ENCODE results near the gene BCL3. TPM values are rescaled to one million over a fixed set of nuclear protein-coding genes. Genes with fewer than 3 reads are reported as not detected.

The BCL3 gene
- total RNA-seq, 6 experiments from 2014 or later, result 24.1 to 95.6 (median 31.3) TPM

- peak in 2 of 4 donors; percentile 6 to 7 for TF ChIP-seq CTCF (IDR thresholded peaks at IDR 0.05)
- no peak for TF ChIP-seq POLR2A (IDR thresholded peaks at IDR 0.05)
- no peak overlapping the region for H3K27ac ChIP-seq
- peaks cover 0 to 19% (median 0%) of the 10 kb centered on the region in 4 donors for H3K36me3 ChIP-seq
- no peaks in the 10 kb centered on the region for H3K9me3 ChIP-seq
- H3K4me3 ChIP-seq, result no peak overlapping the region
- H3K27me3 ChIP-seq, result no peaks in the 10 kb centered on the region
- intact Hi-C loops (cut with DNase I), result loop anchor here in 1 of 2 donors (10.0 kb wide), 1 partner anchor 62 kb away; the partner anchor contains the start of gene NECTIN2
- DNase-seq, result no peak
- 89% methylated on average over 5 of the region's 5 CpGs for WGBS (ENCODE audit: insufficient coverage, low coverage, low lambda C conversion rate, missing lambda C conversion rate)
- no peak for ATAC-seq
- peaks cover 0 to 9% (median 2%) of the 10 kb centered on the region in 4 donors for H3K4me1 ChIP-seq
Measured at GRCh38 chr19:44782729-44783128, 34.2 kb downstream of the BCL3 start.

- intact Hi-C loops (cut with DNase I), result loop anchor here in 1 of 2 donors (10.0 kb wide), 1 partner anchor 61 kb away; the partner anchor contains the start of gene NECTIN2
- no peak overlapping the region for H3K4me3 ChIP-seq
- DNase-seq, result no peak
- 95% methylated on average over 4 of the region's 4 CpGs for WGBS (ENCODE audit: insufficient coverage, low coverage, low lambda C conversion rate, missing lambda C conversion rate)
- H3K36me3 ChIP-seq, result peaks cover 0 to 19% (median 3%) of the 10 kb centered on the region in 4 donors
- no peaks in the 10 kb centered on the region for H3K27me3 ChIP-seq
- no peaks in the 10 kb centered on the region for H3K9me3 ChIP-seq
- H3K4me1 ChIP-seq, result peaks cover 0 to 9% (median 2%) of the 10 kb centered on the region in 4 donors
- no peak for TF ChIP-seq POLR2A (IDR thresholded peaks at IDR 0.05)
- TF ChIP-seq CTCF (IDR thresholded peaks at IDR 0.05), result no peak
- ATAC-seq, result no peak
- H3K27ac ChIP-seq, result no peak overlapping the region
Measured at GRCh38 chr19:44783545-44783944, 35.0 kb downstream of the BCL3 start.

GRCh38 chr19:44785271-44785670, 36.8 kb downstream of the BCL3 start:
- no peak overlapping the region for H3K4me3 ChIP-seq
- WGBS (ENCODE audit: insufficient coverage, low coverage, low lambda C conversion rate, missing lambda C conversion rate), result 73% methylated on average over 3 of the region's 3 CpGs
- DNase-seq (no peak), ATAC-seq (no peak)
- no peak overlapping the region for H3K27ac ChIP-seq
- no peaks in the 10 kb centered on the region for H3K27me3 ChIP-seq
- intact Hi-C loops (cut with DNase I), result loop anchor here in 1 of 2 donors (10.0 kb wide), 1 partner anchor 60 kb away; the partner anchor contains the start of gene NECTIN2
- peaks cover 0 to 6% (median 0%) of the 10 kb centered on the region in 4 donors for H3K4me1 ChIP-seq
- H3K9me3 ChIP-seq, result no peaks in the 10 kb centered on the region
- peaks cover 0 to 19% (median 3%) of the 10 kb centered on the region in 4 donors for H3K36me3 ChIP-seq
- no peak for TF ChIP-seq CTCF (IDR thresholded peaks at IDR 0.05)
- TF ChIP-seq POLR2A (IDR thresholded peaks at IDR 0.05), result no peak

GRCh38 chr19:44785993-44786392, 37.5 kb downstream of the BCL3 start:
- Histone ChIP-seq H3K27me3 (no peaks in the 10 kb centered on the region), H3K4me3 (no peak overlapping the region), H3K4me1 (peaks cover 0 to 6% (median 0%) of the 10 kb centered on the region in 4 donors), H3K9me3 (no peaks in the 10 kb centered on the region), H3K27ac (no peak overlapping the region), H3K36me3 (peaks cover 0 to 23% (median 3%) of the 10 kb centered on the region in 4 donors)
- intact Hi-C loops (cut with DNase I), result loop anchor here in 1 of 2 donors (10.0 kb wide), 1 partner anchor 59 kb away; the partner anchor contains the start of gene NECTIN2
- DNase-seq, result no peak
- WGBS (ENCODE audit: insufficient coverage, low coverage, low lambda C conversion rate, missing lambda C conversion rate), result 93% methylated on average over 15 of the region's 15 CpGs
- TF ChIP-seq POLR2A (IDR thresholded peaks at IDR 0.05) (no peak), CTCF (IDR thresholded peaks at IDR 0.05) (no peak)
- ATAC-seq, result no peak
